ENCODE data around the gene GIPR.

DNA sequence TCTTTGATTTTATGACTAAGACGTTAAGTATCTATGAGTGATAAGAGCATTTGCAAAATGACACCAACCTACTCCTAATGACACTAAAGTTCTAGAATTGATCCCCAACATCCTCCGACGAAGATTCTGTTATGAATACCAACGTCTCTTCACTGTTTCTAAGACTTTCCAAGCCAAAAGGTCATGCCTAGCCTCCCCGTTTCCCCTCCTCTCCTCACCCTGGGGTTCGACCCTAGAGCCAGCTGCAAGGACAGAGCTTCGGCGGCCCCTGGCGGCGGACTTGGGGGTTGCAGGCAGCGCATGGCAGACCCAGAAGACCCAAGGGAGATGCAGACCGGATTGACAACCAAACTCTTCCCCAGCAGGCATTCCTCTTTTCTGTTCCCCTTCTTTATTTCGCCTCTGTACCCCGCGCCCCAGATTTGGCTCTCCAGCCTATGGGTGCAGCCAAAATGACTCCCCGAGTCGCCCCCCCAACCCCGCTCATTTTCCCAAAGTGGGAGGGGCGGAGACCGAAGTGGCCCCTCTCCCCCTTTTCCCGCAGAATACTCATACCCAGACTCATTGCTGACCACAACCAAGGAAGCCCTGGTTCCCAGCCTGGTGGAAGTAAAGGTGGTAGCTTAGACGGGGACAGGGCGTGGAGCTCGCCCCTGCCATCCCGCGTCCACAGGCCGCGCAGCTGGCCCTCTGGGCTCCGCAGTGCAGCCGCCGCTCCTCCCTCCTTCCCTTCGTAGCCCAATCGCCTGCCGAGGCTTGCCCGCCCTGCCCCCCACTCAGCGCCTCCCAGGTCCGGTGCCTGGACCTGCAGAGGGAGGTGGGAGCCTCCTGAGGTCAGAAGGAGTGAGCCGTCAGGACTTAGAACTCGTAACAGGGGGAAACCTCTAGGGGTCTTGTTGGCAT is 24.7 kb upstream of the GIPR start:
- peak; percentile 99 for TF ChIP-seq CTCF (conservative IDR thresholded peaks at IDR 0.05; ENCODE audit: low read depth, low read length)
- no peak for TF ChIP-seq EZH2 (IDR thresholded peaks at IDR 0.05; ENCODE audit: borderline replicate concordance, low read depth, low read length, poor library complexity, severe bottlenecking)

Measured in A673 (cell line).